ENCODE data around the gene PPL.

- no peak for TF ChIP-seq CTCF (IDR thresholded peaks at IDR 0.05; ENCODE audit: borderline replicate concordance, extremely low read depth, low read length, poor library complexity, severe bottlenecking)
- no peak for TF ChIP-seq EZH2 (IDR thresholded peaks at IDR 0.05; ENCODE audit: borderline replicate concordance, low read depth, low read length, severe bottlenecking)
Measured at GRCh38 chr16:4922721-4923342, 14.1 kb downstream of the PPL start.

Data from DND-41 (cell line).